Left lung (tissue), 10 donors: ENCODE data around the gene OR9Q1. TPM values are rescaled to one million over a fixed set of nuclear protein-coding genes. Genes with fewer than 3 reads are reported as not detected.
A peak's percentile ranks its signal among the peaks of the same experiment; 100 is the strongest.

Experiments
- ATAC-seq: fragments of 200-7000 bp; cut with Tn5 transposase; one replicate; pipeline ENCODE4 v1.9.1; 2020; ENCODE audit warnings: moderate library complexity
- DNase-seq, 4 donors: peaks; one replicate each; pipeline ENCODE4 v3.0.0-alpha.2; 2013 to 2020
- H3K27ac ChIP-seq, 2 donors: fragments of 200-600 bp; sonication (generic) in 1 of 2; one replicate each; pipeline versions ENCODE4 v1.5.0 to v1.8.0; 2020 to 2021
- H3K27me3 ChIP-seq, 2 donors: fragments of 200-600 bp; sonication (generic) in 1 of 2; one replicate each; pipeline versions ENCODE4 v1.5.0 to v1.8.0; 2020 to 2021
- H3K36me3 ChIP-seq, 2 donors: fragments of 200-600 bp; sonication (generic) in 1 of 2; one replicate each; pipeline versions ENCODE4 v1.5.0 to v1.8.0; 2020 to 2021
- H3K4me1 ChIP-seq, 2 donors: fragments of 200-600 bp; one replicate each; pipeline ENCODE4 v1.8.0; 2021
- H3K4me3 ChIP-seq, 2 donors: fragments of 200-600 bp; sonication (generic) in 1 of 2; one replicate each; pipeline versions ENCODE4 v1.5.0 to v1.8.0; 2020 to 2021; ENCODE audit warnings: mild to moderate bottlenecking in 1 of 2
- H3K9me3 ChIP-seq, 2 donors: fragments of 200-600 bp; sonication (generic) in 1 of 2; one replicate each; pipeline versions ENCODE4 v1.5.0 to v1.8.0; 2020 to 2021
- intact Hi-C, 2 donors: fragments of 100-400 bp; cut with DNase I; formaldehyde crosslinking; loops; one replicate each; pipeline versions ENCODE4 v1.11.2 to v1.14.2; 2022
- polyA plus RNA-seq, 6 donors: library from polyadenylated mRNA; unstranded; fragments of 120-200 nt; gene quantifications; one replicate each; pipeline ENCODE4 v1.2.1, GENCODE V29; 2013; ENCODE audit not compliant: insufficient read length in 6 of 6
- total RNA-seq, 2 donors: library from RNA; stranded (reverse); fragmentation: NEBNext Ultra II Directional; extraction: Animal tissue kit (Norgen Biotek cat#: 25700); gene quantifications; one replicate each; pipeline ENCODE4 v1.2.1, GENCODE V29; 2021
- TF ChIP-seq, protein P1 (sequence below), 2 donors: fragments of 200-600 bp; sonication (generic) in 1 of 2; IDR thresholded peaks; one replicate each; pipeline versions ENCODE4 v1.5.0 to v1.8.0; 2021; ENCODE audit warnings: antibody characterized with exemption in 2 of 2
- donor health status: DM: no; HTN: yes; CAD: no.
- donor health status: DM: no; HTN: no; CAD: no.

Gene OR9Q1
- total and polyA plus RNA-seq, 8 donors, result 0.07 TPM; not detected in 7

DNA sequence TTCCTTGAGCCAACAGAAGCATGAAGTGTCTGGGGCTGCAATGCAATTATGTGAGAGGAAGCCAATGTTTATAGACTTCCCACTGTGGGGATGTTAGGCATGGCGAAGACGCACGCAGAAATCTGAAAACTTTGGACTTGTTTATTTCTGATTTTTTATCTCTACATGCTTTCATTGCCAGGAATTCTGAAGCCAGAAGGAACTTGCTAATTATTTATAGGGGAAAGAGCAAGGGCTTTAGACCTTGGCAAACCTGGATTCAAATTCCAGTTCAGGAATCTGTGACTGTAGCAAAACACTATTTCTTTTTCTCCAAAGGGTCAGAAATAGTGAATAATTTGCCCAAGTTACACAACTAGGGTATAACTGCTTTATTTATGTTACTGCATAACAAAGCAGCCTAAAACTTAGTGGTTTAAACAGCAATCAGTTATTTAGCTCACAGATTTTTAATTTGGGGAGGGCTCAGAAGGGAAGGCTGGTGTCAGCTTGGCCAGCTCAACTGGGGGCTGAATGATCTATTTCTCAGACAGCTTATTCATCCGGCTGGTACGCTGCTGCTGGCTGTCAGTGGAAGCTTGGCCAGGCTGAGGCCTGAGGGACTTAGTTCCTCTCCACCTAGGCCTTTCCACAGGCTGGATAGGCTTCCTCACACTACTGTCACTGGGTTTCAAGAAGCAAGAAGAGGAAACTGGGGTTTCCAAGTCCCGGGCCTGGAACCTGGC, 5.2 kb downstream of the OR9Q1 start:
- no peaks in the 10 kb centered on the region for H3K27me3 ChIP-seq
- peak overlapping the region; percentile 9 to 46 for H3K27ac ChIP-seq
- peak; percentile 47 for ATAC-seq
- TF ChIP-seq, protein P1, sequence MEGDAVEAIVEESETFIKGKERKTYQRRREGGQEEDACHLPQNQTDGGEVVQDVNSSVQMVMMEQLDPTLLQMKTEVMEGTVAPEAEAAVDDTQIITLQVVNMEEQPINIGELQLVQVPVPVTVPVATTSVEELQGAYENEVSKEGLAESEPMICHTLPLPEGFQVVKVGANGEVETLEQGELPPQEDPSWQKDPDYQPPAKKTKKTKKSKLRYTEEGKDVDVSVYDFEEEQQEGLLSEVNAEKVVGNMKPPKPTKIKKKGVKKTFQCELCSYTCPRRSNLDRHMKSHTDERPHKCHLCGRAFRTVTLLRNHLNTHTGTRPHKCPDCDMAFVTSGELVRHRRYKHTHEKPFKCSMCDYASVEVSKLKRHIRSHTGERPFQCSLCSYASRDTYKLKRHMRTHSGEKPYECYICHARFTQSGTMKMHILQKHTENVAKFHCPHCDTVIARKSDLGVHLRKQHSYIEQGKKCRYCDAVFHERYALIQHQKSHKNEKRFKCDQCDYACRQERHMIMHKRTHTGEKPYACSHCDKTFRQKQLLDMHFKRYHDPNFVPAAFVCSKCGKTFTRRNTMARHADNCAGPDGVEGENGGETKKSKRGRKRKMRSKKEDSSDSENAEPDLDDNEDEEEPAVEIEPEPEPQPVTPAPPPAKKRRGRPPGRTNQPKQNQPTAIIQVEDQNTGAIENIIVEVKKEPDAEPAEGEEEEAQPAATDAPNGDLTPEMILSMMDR (IDR thresholded peaks at IDR 0.05), result no peak
- H3K4me1 ChIP-seq, result peaks cover 0 to 5% of the 10 kb centered on the region in 2 donors
- intact Hi-C loops, result no loop called here
- DNase-seq, result peak in 2 of 4 donors; percentile 42 to 54
- H3K36me3 ChIP-seq, result no peaks in the 10 kb centered on the region
- H3K9me3 ChIP-seq, result peaks cover 0 to 2% of the 10 kb centered on the region in 2 donors
- no peak overlapping the region for H3K4me3 ChIP-seq

DNA sequence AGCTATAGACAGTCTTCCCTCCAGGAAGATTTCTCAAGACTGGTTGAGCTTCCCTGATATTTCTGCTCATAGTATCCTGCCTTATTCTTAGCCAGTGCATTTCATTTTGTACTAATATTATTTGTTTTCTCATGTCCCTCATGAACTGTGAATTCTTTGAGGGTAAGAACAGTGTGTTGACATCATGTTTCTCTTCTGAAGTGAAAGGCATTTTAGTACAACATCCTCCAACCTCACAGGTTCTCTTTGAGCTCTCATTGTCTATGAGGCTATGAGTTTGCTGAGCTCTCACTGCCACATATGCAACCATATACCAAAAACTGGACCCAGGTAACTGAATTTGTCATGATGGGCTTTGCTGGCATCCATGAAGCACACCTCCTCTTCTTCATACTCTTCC, 7.0 kb downstream of the OR9Q1 start, which contains the start of gene OR6Q1:
TSS of gene OR6Q1 (plus strand) at position 301 of the 400 bp plus-strand sequence. CDS start at position 301, 0 bp downstream.
- Histone ChIP-seq H3K36me3 (no peaks in the 10 kb centered on the region), H3K9me3 (peaks cover 0 to 8% of the 10 kb centered on the region in 2 donors), H3K27ac (no peak within 1 kb of the TSS), H3K4me3 (no peak within 1 kb of the TSS), H3K27me3 (no peaks in the 10 kb centered on the region), H3K4me1 (no peaks in the 10 kb centered on the region)
- intact Hi-C loops, result no loop called here
- DNase-seq (no peak), ATAC-seq (no peak)
- TF ChIP-seq, protein P1 (IDR thresholded peaks at IDR 0.05), result no peak

DNA sequence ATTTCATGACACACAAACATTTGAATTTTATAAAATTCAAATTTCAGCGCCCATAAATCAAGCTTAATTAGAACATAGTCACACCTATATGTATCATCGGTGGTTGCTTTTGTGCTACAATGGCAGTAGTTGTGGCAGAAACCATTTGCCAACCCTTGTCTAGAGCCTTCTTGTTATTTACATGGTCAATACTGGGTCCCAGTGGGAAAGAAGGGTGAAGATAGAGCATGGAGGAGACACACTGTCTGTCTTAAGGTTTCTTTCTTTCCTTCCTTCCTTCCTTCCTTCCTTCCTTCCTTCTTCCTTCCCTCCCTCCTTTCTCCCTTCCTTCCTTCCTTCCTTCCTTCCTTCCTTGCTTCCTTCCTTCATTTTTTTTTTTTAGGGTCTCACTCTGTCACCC, 10.8 kb downstream of the OR9Q1 start:
- Histone ChIP-seq H3K36me3 (no peaks in the 10 kb centered on the region), H3K27me3 (no peaks in the 10 kb centered on the region), H3K4me3 (no peak overlapping the region), H3K27ac (no peak overlapping the region), H3K4me1 (no peaks in the 10 kb centered on the region), H3K9me3 (peaks cover 0 to 9% of the 10 kb centered on the region in 2 donors)
- ATAC-seq (no peak), DNase-seq (no peak)
- intact Hi-C loops, result no loop called here
- TF ChIP-seq, protein P1 (IDR thresholded peaks at IDR 0.05), result no peak

DNA sequence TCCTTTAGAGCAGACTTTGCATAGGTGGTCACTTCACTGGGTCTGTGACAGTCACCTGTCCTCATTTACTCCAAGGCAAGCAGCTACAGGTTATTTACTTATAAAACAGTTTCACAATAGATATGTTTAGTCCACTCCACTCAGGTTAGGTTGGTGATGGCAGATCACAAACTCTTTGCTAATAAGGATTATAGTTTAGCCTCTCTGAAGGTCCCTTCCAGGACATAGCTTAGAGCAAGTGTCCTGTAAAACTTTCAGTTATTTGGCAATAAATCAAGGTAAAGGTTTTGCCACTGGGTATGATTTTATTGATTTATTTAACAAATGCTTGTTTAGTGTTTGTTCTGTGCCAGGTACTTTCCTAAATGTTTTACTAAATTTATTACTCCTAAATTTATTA, 15.9 kb downstream of the OR9Q1 start:
- no peak for ATAC-seq
- no peak overlapping the region for H3K27ac ChIP-seq
- H3K9me3 ChIP-seq, result peaks cover 0 to 8% of the 10 kb centered on the region in 2 donors
- DNase-seq, result no peak
- no peaks in the 10 kb centered on the region for H3K27me3 ChIP-seq
- no peak overlapping the region for H3K4me3 ChIP-seq
- H3K4me1 ChIP-seq, result no peaks in the 10 kb centered on the region
- TF ChIP-seq, protein P1 (IDR thresholded peaks at IDR 0.05), result no peak
- H3K36me3 ChIP-seq, result no peaks in the 10 kb centered on the region
- intact Hi-C loops, result no loop called here

DNA sequence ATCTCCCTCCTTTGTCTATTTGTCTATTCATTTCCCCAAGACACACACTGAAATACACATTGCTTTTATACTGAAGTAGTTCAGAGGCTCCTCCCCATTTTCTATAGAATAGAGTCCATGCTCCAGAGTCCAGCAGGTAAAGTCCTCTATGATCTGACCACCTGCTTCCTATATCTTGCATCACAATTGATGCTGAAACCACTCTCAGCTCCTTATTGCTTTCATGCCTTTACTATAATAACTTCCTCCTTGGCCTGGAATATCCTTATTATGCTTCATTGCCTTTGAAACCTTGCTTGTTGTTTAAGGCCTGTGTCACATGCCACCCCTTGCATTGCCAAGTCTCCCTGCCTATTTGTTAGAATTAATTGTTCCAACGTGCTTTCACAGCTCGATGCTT, 19.7 kb downstream of the OR9Q1 start:
- ATAC-seq, result no peak
- Histone ChIP-seq H3K4me3 (no peak overlapping the region), H3K9me3 (no peaks in the 10 kb centered on the region), H3K4me1 (no peaks in the 10 kb centered on the region), H3K36me3 (no peaks in the 10 kb centered on the region), H3K27ac (no peak overlapping the region), H3K27me3 (no peaks in the 10 kb centered on the region)
- intact Hi-C loops, result no loop called here
- TF ChIP-seq, protein P1 (IDR thresholded peaks at IDR 0.05), result no peak
- DNase-seq, result no peak
